HepG2 (cell line): ENCODE measurements around the gene DNAJC5. TPM values are rescaled to one million over a fixed set of nuclear protein-coding genes. Genes with fewer than 3 reads are reported as not detected.

Experiments used
- ATAC-seq: fragments of 200-7000 bp; cut with Tn5 transposase; 3 replicates; pipeline ENCODE4 v1.9.1; 2020; ENCODE audit warnings: mild to moderate bottlenecking, moderate library complexity
- BruUV-seq: library from RNA; stranded (reverse); fragments of 400-500 nt; replicated peaks from 2 replicates; lab custom pipeline; 2021; lab: Mats Ljungman, UMichigan
- CTCF ChIA-PET: fragments of 300-600 bp; formaldehyde crosslinking; extraction: SDS; loops from one replicate; lab custom pipeline; 2021; ENCODE audit warnings: low total read pairs, inconsistent platforms, low intra/inter-chr PET ratio; lab: Yijun Ruan, JAX
- POLR2A ChIA-PET: fragments of 350-600 bp; sonication (Branson Sonifier 250); formaldehyde crosslinking; loops from one replicate; lab custom pipeline; 2020; ENCODE audit warnings: antibody characterized with exemption, inconsistent platforms; lab: Yijun Ruan, JAX
- DNase-seq: peaks from one replicate; pipeline ENCODE4 v3.0.0-alpha.2; 2015; ENCODE audit warnings: low spot score
- FAIRE-seq: peaks from 3 replicates; lab custom pipeline; 2011; peaks lifted over from hg19 to GRCh38; lab: Jason Lieb, UNC
- H2AFZ ChIP-seq: one replicate; pipeline ENCODE4 v1.6.1; 2011; ENCODE audit warnings: low read length, inconsistent platforms
- H3K27ac ChIP-seq: fragments of 300-600 bp; 3 replicates; pipeline ENCODE4 v1.8.0; 2011; ENCODE audit warnings: mixed run types, mild to moderate bottlenecking, mixed read lengths, low read length, inconsistent platforms; ENCODE audit not compliant: insufficient read depth; ENCODE audit errors: extremely low read length
- H3K27me3 ChIP-seq, 2 experiments: fragments of 200-600 bp in 1 of 2; 2 replicates in 1 of 2; 3 replicates in 1 of 2; pipeline versions ENCODE4 v1.6.0 to v1.8.0; 2011; ENCODE audit warnings: low read length in 2 of 2, mild to moderate bottlenecking in 2 of 2, moderate library complexity in 2 of 2, inconsistent platforms in 1 of 2; ENCODE audit not compliant: insufficient read depth in 2 of 2, control insufficient read depth in 1 of 2
- H3K36me3 ChIP-seq, 2 experiments: fragments of 200-600 bp in 1 of 2; replicated peaks in 1 of 2; 2 replicates in 1 of 2; 3 replicates in 1 of 2; pipeline versions ENCODE4 v1.5.1 to v1.8.0; 2011; ENCODE audit warnings: low read length in 2 of 2, inconsistent platforms in 1 of 2; ENCODE audit not compliant: insufficient read depth in 2 of 2, control insufficient read depth in 1 of 2
- H3K4me1 ChIP-seq: 2 replicates; pipeline ENCODE4 v1.5.1; 2012; ENCODE audit warnings: low read length, inconsistent platforms; ENCODE audit not compliant: insufficient read depth
- H3K4me2 ChIP-seq: 2 replicates; pipeline ENCODE4 v1.6.0; 2011; ENCODE audit warnings: low read depth, low read length, inconsistent platforms
- H3K4me3 ChIP-seq, 3 experiments: fragments of 200-600 bp in 1 of 3; sonication (generic), shearing (Covaris generic) in 1 of 3; replicated peaks in 1 of 3; 2 replicates each; pipeline ENCODE4 v1.5.1; 2011 to 2016; ENCODE audit warnings: low read length in 3 of 3, inconsistent platforms in 2 of 3, low read depth in 2 of 3, mild to moderate bottlenecking in 2 of 3, control low read depth in 1 of 3, mixed read lengths in 1 of 3; ENCODE audit not compliant: insufficient read depth in 1 of 3
- H3K79me2 ChIP-seq: one replicate; pipeline ENCODE4 v1.6.1; 2011; ENCODE audit warnings: low read length, inconsistent platforms; ENCODE audit not compliant: insufficient read depth
- H3K9ac ChIP-seq: 2 replicates; pipeline ENCODE4 v1.6.0; 2011; ENCODE audit warnings: mild to moderate bottlenecking, low read depth, low read length, inconsistent platforms; ENCODE audit not compliant: insufficient read depth
- H3K9me3 ChIP-seq: 2 replicates; pipeline ENCODE4 v1.5.1; 2012; ENCODE audit warnings: mild to moderate bottlenecking, low read length
- H4K20me1 ChIP-seq: 2 replicates; pipeline ENCODE4 v1.6.0; 2011; ENCODE audit warnings: inconsistent platforms, mild to moderate bottlenecking, low read length, moderate library complexity; ENCODE audit not compliant: insufficient read depth
- EP300 ChIP-seq, 3 experiments: sonication (generic) in 1 of 3; formaldehyde crosslinking in 1 of 3; IDR thresholded peaks; 2 replicates each; pipeline versions ENCODE4 v1.5.1 to v1.6.1; 2011 to 2020; ENCODE audit warnings: low read depth in 2 of 3, low read length in 2 of 3, borderline replicate concordance in 1 of 3, improper control_type of control experiment in 1 of 3, mild to moderate bottlenecking in 1 of 3, missing genetic modification reagents in 1 of 3, moderate library complexity in 1 of 3
- HNF4A ChIP-seq: sonication (generic); formaldehyde crosslinking; IDR thresholded peaks from 2 replicates; pipeline ENCODE4 v1.4.0; 2020; ENCODE audit warnings: missing genetic modification reagents
- HNRNPH1 ChIP-seq: fragments of 200-400 bp; formaldehyde crosslinking; optimal IDR thresholded peaks from 2 replicates; pipeline ENCODE3; 2017; ENCODE audit warnings: mild to moderate bottlenecking, low read depth, low read length
- JDP2 ChIP-seq: sonication (generic); formaldehyde crosslinking; IDR thresholded peaks from 2 replicates; pipeline ENCODE4 v1.8.1; 2022; ENCODE audit warnings: missing genetic modification reagents, borderline replicate concordance
- KDM1A ChIP-seq: IDR thresholded peaks from 2 replicates; pipeline ENCODE4 v1.6.1; 2016; ENCODE audit warnings: missing compliant biosample characterization
- KLF13 ChIP-seq: sonication (generic); formaldehyde crosslinking; IDR thresholded peaks from 2 replicates; pipeline ENCODE4 v1.4.0; 2020; ENCODE audit warnings: mild to moderate bottlenecking, missing genetic modification reagents
- MAFG ChIP-seq: sonication (generic); formaldehyde crosslinking; IDR thresholded peaks from 2 replicates; pipeline ENCODE4 v1.5.1; 2020; ENCODE audit warnings: mild to moderate bottlenecking, missing genetic modification reagents
- MEF2D ChIP-seq: sonication (generic); formaldehyde crosslinking; IDR thresholded peaks from 2 replicates; pipeline ENCODE4 v1.5.1; 2020; ENCODE audit warnings: mild to moderate bottlenecking, missing genetic modification reagents
- MIER2 ChIP-seq: IDR thresholded peaks from 2 replicates; pipeline ENCODE4 v1.6.1; 2016; ENCODE audit warnings: missing biosample characterization, missing genetic modification reagents
- NFYC ChIP-seq: IDR thresholded peaks from 2 replicates; pipeline ENCODE4 v1.6.1; 2016; ENCODE audit warnings: missing genetic modification reagents, missing compliant biosample characterization
- ZBTB38 ChIP-seq: sonication (generic); formaldehyde crosslinking; IDR thresholded peaks from 2 replicates; pipeline ENCODE4 v1.5.1; 2020; ENCODE audit warnings: mild to moderate bottlenecking, missing genetic modification reagents
- ZBTB42 ChIP-seq: sonication (generic); formaldehyde crosslinking; IDR thresholded peaks from 2 replicates; pipeline ENCODE4 v1.5.0; 2020; ENCODE audit warnings: mild to moderate bottlenecking, missing genetic modification reagents
- ZBTB7A ChIP-seq: sonication (generic); formaldehyde crosslinking; IDR thresholded peaks from 2 replicates; pipeline ENCODE4 v1.8.0; 2022; ENCODE audit warnings: mild to moderate bottlenecking, missing genetic modification reagents
- ZMYM3 ChIP-seq: sonication (generic); formaldehyde crosslinking; IDR thresholded peaks from 2 replicates; pipeline ENCODE4 v1.5.1; 2020; ENCODE audit warnings: mild to moderate bottlenecking, missing genetic modification reagents
- ZNF101 ChIP-seq: sonication (generic); formaldehyde crosslinking; IDR thresholded peaks from 2 replicates; pipeline ENCODE4 v1.4.0; 2020; ENCODE audit warnings: mild to moderate bottlenecking, low read depth, missing genetic modification reagents, borderline replicate concordance
- ZNF674 ChIP-seq: sonication (generic); formaldehyde crosslinking; IDR thresholded peaks from 2 replicates; pipeline ENCODE4 v1.5.0; 2020; ENCODE audit warnings: low read depth, mild to moderate bottlenecking, missing genetic modification reagents
- ZNF768 ChIP-seq: sonication (generic); formaldehyde crosslinking; IDR thresholded peaks from 2 replicates; pipeline ENCODE4 v1.4.0; 2020; ENCODE audit warnings: missing genetic modification reagents
- ZSCAN20 ChIP-seq: sonication (generic); formaldehyde crosslinking; IDR thresholded peaks from 2 replicates; pipeline ENCODE4 v1.4.0; 2020; ENCODE audit warnings: missing genetic modification reagents, mild to moderate bottlenecking, borderline replicate concordance
- WGBS: methylation state at CpG from one replicate; pipeline ENCODE4 v1.1.6; 2017; ENCODE audit warnings: low lambda C conversion rate; 5-methylcytosine and 5-hydroxymethylcytosine counted together
- in situ Hi-C: cut with HindIII; loops from 2 replicates; pipeline ENCODE4 v1.10.0; 2017; ENCODE audit warnings: low pct_unique_long_range_greater_than_20kb; ENCODE audit not compliant: extremely low pct_ligation_motif_present
- intact Hi-C: fragments of 100-400 bp; cut with micrococcal nuclease; formaldehyde crosslinking; loops from one replicate; pipeline ENCODE4 v1.10.0; 2022; ENCODE audit not compliant: unreplicated experiment
- polyA plus RNA-seq, 8 experiments: library from polyadenylated mRNA; depleted of rRNA in 3 of 8; stranded (reverse) in 7 of 8; unstranded in 1 of 8; fragments of >200 nt; fragmentation: Illumina TruSeq in 4 of 8; extraction: Trizol in 4 of 8; gene quantifications; 2 replicates each; pipeline versions ENCODE4 v1.2.1 to v1.2.3, GENCODE V29; 2011 to 2016; ENCODE audit warnings: low read depth in 4 of 8, missing spikeins in 1 of 8, mixed read lengths in 1 of 8; ENCODE audit not compliant: insufficient read depth in 1 of 8
- total RNA-seq, 5 experiments: library from RNA; depleted of rRNA; stranded (reverse); fragments of >200 nt; fragmentation: Illumina TruSeq; extraction: Trizol; gene quantifications; 2 replicates each; pipeline ENCODE4 v1.2.3, GENCODE V29; 2016; ENCODE audit warnings: low read depth in 1 of 5
- TF ChIP-seq, protein P1 (sequence below): sonication (generic); formaldehyde crosslinking; IDR thresholded peaks from 2 replicates; pipeline ENCODE4 v1.9.0; 2021; ENCODE audit warnings: missing genetic modification reagents, borderline replicate concordance

The DNAJC5 gene
- total and polyA plus RNA-seq, 2 of the 13 experiments (the other 11 are each of a cell fraction or from before 2014, with no cell fraction given), result 42.8 to 64.5 TPM

DNA sequence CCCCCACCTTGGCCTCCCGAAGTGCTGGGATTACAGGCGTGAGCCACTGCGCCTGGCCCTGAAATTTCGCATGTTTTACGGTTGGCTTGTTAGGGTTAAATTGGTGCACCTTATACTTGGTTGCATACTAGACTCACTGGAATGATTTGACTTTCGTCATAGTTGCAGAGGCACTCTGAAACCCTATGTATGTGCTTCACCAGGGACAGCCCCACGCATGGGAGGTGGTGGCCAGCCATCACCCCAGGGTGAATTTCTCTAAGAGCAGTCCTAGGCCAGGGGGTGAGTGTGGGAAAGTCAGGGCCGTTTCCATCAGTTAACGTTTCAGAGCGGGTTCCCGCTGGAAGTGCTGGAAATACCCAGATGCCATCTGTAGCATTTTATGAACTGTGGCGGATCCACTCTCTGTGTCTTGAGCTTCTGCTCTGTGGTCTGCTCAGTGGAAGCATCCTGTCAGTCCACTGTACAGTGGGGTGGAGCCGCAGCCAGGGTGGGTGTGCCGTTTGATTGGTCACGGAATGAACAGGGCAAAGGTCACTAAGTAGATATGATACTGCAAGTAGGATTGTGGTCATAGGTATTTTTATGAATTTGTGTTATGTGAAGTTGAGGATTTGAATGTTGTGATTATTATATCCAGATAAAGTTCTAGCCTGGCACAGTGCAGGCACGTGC lies 13.2 kb downstream of the DNAJC5 start:
- Histone ChIP-seq H3K79me2 (peaks cover 87% of the 10 kb centered on the region), H3K4me3 (no peak overlapping the region), H3K4me1 (peaks cover 33% of the 10 kb centered on the region), H4K20me1 (peaks cover 42% of the 10 kb centered on the region), H3K27me3 (no peaks in the 10 kb centered on the region), H3K9ac (no peak overlapping the region), H3K36me3 (peaks cover 5 to 7% of the 10 kb centered on the region in 2 experiments; a peak in 3 of 5 replicates), H3K27ac (no peak overlapping the region), H2AFZ (no peak overlapping the region), H3K9me3 (no peaks in the 10 kb centered on the region), H3K4me2 (no peak overlapping the region)
- intact Hi-C loops (no loop called here), in situ Hi-C loops (no loop called here)
- no TSS peak for BruUV-seq
- ATAC-seq (peak; percentile 67), FAIRE-seq (no peak), DNase-seq (peak; percentile 44)
- POLR2A ChIA-PET, result interaction anchor here (0.7 to 1.6 kb wide), 4 partner anchors 12 to 48 kb away, joined by 3 to 6 read pairs (median 4); partner anchors contain the start of genes TPD52L2 and UCKL1
- CTCF ChIA-PET, result no interaction called here
- WGBS, result 78% methylated on average over 16 of the region's 16 CpGs
- TF ChIP-seq KLF13 (CRISPR knock-in tag), result peak; percentile 54; the same call in 1 of the 2 replicates
- 0 out of 2 replicates have a peak, but pooled peaks have one; percentile 26 for TF ChIP-seq HNF4A
- TF ChIP-seq MEF2D (CRISPR knock-in tag), result no peak
- TF ChIP-seq MIER2 (CRISPR knock-in tag), result no peak
- 0 out of 2 replicates have a peak, but pooled peaks have one; percentile 26 for TF ChIP-seq NFYC (CRISPR knock-in tag)
- TF ChIP-seq, protein P1, sequence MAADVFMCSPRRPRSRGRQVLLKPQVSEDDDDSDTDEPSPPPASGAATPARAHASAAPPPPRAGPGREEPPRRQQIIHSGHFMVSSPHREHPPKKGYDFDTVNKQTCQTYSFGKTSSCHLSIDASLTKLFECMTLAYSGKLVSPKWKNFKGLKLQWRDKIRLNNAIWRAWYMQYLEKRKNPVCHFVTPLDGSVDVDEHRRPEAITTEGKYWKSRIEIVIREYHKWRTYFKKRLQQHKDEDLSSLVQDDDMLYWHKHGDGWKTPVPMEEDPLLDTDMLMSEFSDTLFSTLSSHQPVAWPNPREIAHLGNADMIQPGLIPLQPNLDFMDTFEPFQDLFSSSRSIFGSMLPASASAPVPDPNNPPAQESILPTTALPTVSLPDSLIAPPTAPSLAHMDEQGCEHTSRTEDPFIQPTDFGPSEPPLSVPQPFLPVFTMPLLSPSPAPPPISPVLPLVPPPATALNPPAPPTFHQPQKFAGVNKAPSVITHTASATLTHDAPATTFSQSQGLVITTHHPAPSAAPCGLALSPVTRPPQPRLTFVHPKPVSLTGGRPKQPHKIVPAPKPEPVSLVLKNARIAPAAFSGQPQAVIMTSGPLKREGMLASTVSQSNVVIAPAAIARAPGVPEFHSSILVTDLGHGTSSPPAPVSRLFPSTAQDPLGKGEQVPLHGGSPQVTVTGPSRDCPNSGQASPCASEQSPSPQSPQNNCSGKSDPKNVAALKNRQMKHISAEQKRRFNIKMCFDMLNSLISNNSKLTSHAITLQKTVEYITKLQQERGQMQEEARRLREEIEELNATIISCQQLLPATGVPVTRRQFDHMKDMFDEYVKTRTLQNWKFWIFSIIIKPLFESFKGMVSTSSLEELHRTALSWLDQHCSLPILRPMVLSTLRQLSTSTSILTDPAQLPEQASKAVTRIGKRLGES (CRISPR knock-in tag), result no peak
- TF ChIP-seq ZMYM3 (CRISPR knock-in tag), result no peak
- TF ChIP-seq ZBTB42 (CRISPR knock-in tag), result no peak
- no peak for TF ChIP-seq ZNF768 (CRISPR knock-in tag)
- no peak for TF ChIP-seq ZBTB7A (CRISPR knock-in tag)
- no peak for TF ChIP-seq ZNF101 (CRISPR knock-in tag)
- no peak for TF ChIP-seq KDM1A
- no peak for TF ChIP-seq ZSCAN20 (CRISPR knock-in tag)
- TF ChIP-seq ZBTB38, result peak; percentile 42; the same call in 1 of the 2 replicates
- TF ChIP-seq MAFG (CRISPR knock-in tag), result no peak
- TF ChIP-seq ZNF674 (CRISPR knock-in tag), result no peak
- TF ChIP-seq EP300 (IDR thresholded peaks at IDR 0.05; ENCODE audit: low read depth in 2 of 2, low read length in 2 of 2), result no peak
- TF ChIP-seq EP300 (CRISPR knock-in tag; IDR thresholded peaks at IDR 0.05; ENCODE audit: borderline replicate concordance), result no peak
- TF ChIP-seq HNRNPH1, result no peak
- TF ChIP-seq JDP2 (CRISPR knock-in tag), result no peak
